Hypothalamus (tissue), 51 donors: Measurements from ENCODE around the gene CTNNA1.

Experiments
- DNase-seq, 51 donors: peaks; one replicate each; lab custom pipeline; 2025; lab: John Stamatoyannopoulos, UW

The CTNNA1 gene

DNA sequence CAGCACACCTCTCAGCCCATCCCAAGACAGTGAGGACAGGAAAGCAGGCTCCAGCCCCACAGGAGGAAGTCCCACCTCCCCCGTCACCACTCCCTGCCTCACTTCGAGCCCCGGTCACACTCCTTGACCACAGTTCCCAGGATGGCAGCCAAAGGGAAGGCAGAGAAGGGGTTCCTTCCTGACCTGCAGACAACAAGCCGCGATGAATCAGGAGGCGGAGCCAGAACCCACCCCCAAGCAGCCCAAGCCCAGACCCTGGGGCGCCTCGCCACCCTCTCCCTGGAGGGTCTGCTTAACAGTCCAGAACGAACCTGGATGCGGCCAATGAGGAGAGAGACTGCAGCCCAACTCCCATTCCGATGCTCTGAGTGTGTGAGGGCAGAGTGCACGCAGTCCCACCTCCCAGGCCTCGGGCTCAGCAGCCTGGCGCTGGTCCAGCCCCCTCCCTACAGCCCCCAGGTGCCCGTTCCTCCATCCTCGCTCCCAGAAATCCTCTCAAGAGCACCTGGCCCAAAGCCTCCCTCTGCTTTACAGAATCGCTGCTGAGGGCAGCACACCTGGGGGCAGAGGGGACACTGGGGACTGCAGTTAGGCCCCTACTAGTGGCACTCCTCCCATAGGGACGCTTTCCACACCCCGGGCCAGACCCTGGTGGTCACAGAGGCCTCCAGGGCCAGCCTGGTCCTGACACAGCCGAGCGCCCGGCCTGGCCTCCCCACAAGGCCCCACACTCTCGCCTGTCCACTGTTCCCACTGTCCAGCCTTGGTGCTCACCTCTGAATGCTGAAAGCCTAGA, 191.5 kb downstream of the CTNNA1 start:
- no peak for DNase-seq

- DNase-seq: peak in 16 of 51 donors; percentile 22 to 69 (median 44)
These were observed 192.4 kb downstream of the CTNNA1 start for GRCh38 chr5:138945421-138946240.

DNA sequence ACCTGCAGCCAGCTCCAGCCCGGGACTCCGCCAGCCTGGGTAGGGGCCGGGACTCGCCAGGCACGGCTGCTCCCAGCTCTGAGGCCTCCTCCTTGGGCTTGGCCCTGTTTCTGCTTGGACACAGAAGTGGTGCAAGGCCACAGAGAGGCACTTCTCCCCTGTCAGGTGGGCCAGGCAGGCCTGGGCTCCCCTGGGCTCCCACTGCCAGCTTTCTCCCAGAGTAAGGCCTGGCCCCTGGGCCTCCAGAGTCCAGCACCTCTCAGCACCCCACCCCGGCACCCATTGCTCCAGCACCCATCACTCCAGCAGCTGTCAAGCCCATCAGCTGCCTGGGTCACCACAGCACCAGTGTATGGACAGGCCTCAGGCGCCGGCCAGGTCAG, 193.0 kb downstream of the CTNNA1 start:
- DNase-seq: peak in 34 of 51 donors; percentile 35 to 87 (median 72)

DNA sequence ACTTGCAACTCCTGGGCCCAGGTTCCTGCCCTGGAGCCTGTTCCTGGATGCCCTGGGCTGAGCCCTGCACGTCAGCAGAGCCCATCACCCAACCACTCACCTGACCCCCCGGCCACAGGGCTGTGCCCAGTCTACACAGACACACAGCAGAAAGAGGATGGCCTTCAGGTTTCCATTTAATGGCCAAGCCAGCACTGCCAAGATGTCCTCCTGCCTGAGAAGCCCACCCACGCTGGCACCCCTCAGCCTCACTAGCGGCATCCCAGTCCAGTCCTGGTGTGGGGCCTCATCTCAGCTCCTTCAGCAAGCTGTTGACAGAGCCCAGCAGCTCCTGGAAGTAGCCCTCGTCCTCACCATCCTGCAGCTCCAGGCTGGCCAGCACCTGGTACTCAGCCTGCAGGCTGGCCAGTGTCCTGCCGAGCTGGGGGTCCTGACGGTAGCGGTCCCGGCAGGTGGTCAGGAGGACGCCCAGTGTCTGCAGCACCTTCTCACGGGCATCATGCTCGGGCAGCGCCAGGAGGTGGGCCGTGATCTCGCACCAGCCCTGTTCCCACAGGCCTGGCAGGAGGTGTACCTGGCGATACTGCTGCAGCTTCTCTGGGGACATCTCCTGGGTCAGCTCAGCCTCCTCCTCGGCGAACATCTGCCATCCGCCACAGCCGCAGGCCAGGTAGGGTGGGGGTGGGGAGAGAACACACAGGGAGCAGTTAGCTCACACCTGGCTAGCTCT, 193.8 kb downstream of the CTNNA1 start:
- no peak for DNase-seq

GRCh38 chr5:138947780-138948179, 194.6 kb downstream of the CTNNA1 start:
- no peak for DNase-seq

DNA sequence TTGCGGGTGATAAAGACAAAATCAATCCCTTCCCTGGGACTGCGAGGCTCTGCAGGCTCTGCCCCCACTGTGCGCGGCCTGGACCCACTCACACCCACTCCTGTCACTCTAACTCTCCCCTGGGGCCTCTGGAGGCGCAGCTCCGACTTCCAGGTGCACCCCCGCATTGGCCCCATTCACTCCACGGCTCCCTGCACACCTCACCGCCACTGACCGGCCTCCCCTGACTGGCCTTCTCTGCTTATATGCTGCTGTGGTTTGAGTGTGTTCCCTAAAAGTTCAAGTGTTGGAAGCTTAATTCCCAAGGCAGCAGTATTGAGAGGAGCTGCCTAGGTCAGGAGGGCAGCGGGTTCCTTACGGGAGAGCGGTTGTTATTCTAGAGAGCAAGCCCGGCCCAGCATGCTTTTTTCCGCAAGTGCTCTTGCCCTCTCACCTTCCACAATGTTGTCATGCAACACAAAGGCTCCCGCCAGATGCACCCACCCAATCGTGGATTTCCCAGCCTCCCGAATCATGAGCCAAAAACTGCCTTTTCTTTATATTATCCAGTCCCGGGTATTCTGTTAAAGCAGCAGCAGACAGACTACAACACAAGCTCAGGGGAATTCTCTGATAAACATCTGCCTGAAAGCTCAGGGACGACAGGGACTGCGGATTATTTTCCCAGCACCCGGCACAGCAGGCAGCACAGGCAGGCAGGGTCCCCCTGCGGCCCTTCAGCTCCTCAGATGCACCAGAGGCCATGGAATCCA, 195.4 kb downstream of the CTNNA1 start:
- DNase-seq: no peak

DNA sequence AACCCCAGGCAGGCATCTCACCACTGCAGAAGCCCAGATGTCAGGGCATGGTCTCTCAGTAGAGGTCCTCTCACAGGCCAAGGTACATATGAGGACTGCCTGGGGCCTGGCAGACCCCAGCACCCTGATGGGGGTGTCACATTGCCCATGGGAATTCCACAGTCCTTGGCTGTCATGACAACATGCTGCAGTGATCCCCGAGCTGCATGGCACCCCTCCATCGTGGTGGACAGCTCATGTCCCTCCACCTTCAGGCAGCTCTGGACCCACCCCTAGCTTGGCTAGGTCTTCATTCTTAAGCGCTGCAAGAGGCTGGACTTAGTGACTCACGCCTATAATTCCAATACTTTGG, 196.0 kb downstream of the CTNNA1 start:
- no peak for DNase-seq

DNA sequence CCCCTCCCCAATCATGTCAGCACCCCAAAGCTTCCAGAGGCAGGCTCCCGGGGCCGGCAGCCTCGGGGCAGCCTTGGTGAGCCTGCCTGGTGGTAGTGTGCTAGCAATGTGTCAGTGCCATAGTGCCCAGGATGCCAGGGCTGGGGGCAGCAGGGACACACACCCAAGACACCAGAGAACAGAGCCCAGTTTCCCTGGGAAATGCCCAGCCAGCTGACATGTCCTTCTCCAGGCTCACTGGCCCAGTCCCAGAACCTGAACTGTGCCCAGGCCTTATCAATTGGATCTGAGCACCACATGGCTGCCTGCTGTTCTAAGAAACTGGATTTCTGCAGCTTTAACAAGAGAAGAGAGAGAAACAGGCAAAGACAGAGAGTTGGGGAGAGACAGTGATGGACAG, 196.8 kb downstream of the CTNNA1 start:
- DNase-seq: peak in 3 of 51 donors; percentile 43 to 58 (median 57)

GRCh38 chr5:138950421-138951031, 197.3 kb downstream of the CTNNA1 start:
- peak in 31 of 51 donors; percentile 33 to 88 (median 61) for DNase-seq

- DNase-seq: no peak
These were observed 198.1 kb downstream of the CTNNA1 start for GRCh38 chr5:138951091-138951985.

DNA sequence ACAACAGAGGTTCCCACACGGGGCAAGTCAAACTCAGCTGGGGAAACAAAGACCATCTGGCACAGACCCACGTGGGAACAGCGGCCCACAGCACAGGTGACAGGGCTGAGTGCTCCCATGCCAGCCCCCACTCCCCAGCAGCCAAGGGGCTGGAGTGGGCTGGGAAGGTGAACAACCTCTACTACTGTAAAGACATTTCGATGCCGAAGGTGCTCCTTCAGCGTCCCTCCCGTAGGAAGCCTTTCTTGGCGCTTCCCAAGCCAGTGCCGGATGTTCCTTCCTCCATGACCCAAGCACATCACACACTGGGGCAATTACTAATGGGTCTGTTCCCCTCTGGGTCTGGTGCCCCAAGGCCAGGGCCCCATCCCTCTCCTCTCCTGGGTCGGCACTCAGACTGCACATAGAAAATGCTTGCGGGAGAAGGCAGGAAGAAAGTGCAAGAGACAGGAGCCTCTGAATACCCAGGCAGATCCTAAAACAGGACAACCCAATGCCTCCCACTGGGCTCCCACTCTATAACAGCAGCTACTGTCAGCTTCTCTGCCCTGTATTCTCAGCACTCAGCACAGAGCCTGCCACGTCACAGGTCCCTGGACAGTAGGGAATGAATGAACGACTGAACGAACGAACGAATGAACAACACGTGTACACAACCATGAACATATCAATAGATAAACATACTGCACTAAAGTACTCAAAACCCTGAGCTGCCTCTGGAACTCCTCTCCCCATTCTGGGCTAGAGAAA, 198.9 kb downstream of the CTNNA1 start:
- peak in 1 of 51 donors; percentile 17 for DNase-seq

GRCh38 chr5:138952962-138953361, 199.7 kb downstream of the CTNNA1 start:
- peak in 13 of 51 donors; percentile 38 to 75 (median 61) for DNase-seq

GRCh38 chr5:138953387-138954256, 200.4 kb downstream of the CTNNA1 start:
- peak in 50 of 51 donors; percentile 24 to 92 (median 78) for DNase-seq

GRCh38 chr5:138954257-138955012, 201.2 kb downstream of the CTNNA1 start:
- DNase-seq: peak in 2 of 51 donors; percentile 49 to 62

DNA sequence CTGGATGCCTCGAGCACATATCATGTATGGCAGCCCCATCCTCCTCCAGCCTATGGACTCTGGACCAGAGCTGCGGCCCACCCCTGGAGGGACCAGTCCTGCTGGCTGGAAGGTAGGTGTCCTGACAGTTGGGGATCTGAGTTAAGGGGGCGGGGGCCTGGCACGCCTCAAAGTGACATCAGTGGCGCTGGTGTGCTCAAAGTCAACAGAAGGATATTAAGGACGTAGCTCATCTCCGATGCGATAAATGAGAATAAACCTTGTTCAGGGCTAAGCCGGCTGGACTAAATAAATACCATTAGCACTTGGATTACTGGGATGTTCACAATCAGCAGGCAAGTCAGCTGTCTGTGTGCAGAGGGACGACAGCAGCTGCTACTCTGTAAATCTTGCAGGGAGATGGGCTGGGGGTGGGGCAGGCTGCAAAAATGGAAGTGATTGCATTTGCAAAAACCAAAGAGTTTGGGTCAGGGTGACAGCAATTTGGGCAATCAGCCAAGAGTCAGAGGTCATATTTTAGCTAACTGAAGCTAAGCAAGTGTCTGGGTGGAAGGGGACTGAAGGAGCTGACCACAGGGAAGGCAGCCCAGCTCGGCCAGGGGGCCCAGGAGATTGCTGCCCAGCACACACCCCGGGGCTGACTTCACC, 201.9 kb downstream of the CTNNA1 start:
- peak in 19 of 51 donors; percentile 19 to 81 (median 48) for DNase-seq
